ENCODE results near the gene RRAS.

Gene RRAS

GRCh38 chr19:49640113-49640898 lies at the start of gene RRAS:
Gene RRAS, minus strand, starts transcription at chr19:49640143. Its CDS starts 45 bp downstream, at chr19:49640098.
- DNase-seq (ENCODE audit: low read depth, low spot score): peak; percentile 100

DNA sequence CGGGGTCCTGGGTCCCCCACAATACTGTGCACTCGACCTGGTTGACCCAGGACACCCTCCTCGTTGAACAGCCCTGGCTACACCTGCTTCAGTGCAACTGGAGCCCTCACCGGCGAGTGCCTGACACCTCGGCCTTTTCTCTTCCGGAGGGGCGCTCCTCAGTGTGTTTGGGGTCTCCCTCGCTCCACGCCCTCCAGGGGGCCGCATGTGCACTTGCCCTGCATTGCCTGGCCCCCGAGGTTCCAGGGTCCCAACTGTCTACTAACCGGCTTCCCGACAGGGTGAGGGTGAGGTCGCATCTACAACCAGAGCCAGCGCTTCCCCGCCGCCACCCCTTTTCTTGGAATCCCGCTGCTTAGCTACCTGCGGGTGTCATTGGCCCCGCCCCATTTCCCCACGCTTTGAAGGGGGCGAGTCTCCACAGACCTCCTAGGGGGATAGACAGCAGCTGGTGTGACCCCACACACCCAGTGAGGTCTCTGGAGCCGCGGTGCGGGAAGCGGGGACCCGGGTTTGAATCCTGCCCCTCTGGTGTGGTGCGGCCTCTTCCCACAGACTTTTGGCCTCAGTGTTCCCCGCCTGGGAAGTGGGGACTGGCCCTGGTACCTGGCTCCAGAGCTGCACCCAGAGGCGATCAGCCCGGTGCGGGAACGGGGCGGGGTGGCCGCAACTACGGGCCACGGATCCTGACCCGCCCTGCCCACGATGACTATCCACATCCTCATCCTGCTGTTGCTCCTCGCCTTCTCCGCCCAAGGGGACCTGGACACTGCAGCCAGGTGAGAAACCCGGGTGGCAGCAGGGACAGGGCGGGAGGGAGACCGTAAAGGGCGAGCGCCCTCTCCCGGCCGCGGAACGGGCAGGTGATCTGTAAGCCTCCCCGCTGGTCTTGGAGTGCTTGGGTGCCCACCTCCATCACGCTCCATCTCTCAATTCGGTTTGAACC lies 49.5 kb upstream of the RRAS start, which contains the start of gene ADM5:
ADM5 (plus strand) TSS at position 462 of the 946 bp plus-strand sequence; CDS start at position 706, 244 bp downstream.
- DNase-seq (ENCODE audit: low read depth, low spot score): peak; percentile 66

- no peak for DNase-seq (ENCODE audit: low read depth, low spot score)
These were observed 48.7 kb upstream of the RRAS start for GRCh38 chr19:49688531-49689132.

DNA sequence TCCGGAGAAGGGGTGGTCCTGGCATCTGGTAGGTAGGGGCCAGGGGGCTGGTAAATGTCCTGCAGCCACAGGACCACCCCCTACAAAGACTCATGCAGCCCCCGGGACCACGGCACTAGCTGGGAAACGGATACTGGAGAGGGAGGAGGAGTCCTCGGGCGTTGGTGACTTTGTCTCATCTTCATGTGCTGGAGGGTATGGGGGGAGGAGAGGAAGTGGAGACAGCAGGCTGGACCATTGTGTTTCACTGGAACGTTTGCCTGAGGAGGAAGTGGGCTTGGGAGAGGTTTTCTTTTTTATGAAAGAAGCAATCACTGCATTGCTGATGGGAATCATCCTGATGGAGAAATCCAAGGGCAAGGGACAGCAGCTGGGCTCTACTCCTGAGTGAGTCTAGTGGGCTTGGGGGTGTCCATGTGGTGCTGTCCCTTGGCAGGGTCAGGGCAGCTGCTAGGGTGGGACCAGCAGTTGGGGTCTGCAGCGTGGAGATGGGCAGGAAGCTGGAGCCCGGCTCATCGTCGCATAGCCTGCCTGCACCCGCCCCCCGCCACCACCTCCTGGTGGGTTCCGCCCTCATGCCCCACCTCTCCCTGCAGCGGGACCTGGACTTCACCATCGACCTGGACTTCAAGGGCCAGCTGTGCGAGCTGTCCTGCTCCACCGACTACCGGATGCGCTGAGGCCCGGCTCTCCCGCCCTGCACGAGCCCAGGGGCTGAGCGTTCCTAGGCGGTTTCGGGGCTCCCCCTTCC lies 47.8 kb upstream of the RRAS start:
- no peak for DNase-seq (ENCODE audit: low read depth, low spot score)

DNA sequence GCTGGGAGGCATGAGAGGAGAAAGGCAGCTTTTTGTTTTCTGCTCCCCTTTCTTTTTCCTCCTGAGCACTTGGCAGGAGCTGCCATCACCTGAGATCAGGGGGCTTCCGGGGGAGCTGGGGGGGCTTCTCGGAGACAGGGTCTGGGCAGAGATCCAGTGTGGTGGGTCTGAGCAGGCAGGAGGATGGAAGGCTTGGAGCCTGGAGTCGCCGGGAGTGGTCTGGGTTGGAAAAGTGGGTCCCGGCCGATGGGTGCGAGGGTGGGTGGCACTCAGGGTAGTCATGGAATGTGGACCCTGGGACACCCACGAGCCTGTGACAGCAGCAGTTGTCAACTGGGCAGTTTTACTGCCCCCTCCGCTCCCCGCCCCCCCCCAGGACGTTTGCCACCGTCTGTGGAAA lies 47.2 kb upstream of the RRAS start:
- no peak for DNase-seq (ENCODE audit: low read depth, low spot score)

DNA sequence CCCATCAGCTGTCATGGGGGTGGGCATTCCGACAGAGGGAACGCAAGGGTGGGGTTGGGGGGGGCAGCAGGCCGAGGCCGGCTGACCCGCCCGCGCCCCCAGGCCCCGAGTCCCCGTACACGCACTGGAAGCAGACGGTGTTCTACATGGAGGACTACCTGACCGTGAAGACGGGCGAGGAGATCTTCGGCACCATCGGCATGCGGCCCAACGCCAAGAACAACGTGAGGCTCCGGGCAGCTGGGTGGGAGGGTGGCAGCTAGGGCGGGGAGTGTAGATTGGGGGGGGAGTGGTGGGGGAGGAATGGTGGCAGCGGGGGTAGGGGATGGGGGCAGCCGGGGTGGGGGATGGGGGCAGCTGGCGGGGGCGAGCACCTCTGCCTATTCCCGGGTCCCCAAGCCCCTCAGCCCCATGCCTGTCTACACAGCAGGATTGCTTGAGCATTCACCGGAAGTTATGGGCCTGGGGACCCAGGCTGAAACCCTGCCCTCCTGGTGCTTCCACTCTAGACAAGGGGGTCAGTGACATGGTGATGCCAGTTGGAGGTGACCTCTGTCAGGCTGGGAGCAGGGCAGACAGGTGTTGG lies 46.7 kb upstream of the RRAS start:
- DNase-seq (ENCODE audit: low read depth, low spot score): no peak

DNA sequence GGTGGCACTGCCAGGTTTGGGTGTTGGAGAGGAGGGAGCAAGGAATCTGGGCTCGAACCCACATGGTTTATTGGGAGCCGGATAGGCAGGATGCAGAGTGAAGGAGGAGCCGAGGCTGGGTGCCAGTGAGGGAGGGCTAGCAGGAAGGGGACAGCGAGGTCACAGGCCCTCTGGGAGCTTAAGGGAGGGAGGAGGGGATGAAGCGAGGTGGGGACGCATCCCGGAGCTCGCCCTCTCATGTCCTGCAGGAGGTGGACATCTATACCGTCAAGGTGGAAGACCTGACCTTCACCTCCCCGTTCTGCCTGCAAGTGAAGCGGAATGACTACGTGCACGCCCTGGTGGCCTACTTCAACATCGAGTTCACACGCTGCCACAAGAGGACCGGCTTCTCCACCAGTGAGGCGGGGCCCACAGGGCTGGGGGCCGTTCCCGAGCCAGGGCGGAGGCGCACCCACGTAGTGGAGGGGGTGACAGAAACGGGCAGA lies 45.9 kb upstream of the RRAS start:
- no peak for DNase-seq (ENCODE audit: low read depth, low spot score)

DNA sequence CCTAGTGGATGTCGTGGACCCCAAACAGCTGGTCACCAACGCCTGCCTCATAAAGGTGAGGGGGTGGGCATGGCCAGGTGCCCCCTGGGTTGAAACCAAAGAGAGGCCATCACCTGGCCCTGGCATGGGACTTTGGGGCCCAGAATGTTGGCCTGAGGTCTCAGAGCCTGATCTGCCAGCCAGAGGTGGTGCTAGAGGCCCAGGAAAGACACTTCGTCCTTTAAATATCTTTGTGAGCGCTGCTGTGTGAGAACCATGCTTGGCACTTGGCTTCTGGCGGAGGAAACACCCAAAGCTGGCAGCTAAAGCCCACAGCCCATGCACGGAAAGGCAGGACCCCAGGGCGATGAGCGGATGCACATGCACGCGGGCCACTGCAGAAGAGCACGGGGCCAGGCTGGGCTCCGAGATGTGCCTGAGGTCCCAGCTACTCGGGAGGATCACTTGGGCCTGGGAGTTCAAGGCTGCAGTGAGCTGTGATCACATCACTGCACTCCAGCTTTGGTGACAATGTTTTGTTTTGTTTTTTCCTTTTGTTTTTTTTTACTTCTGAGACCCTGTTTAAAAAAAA lies 45.1 kb upstream of the RRAS start:
- no peak for DNase-seq (ENCODE audit: low read depth, low spot score)

DNA sequence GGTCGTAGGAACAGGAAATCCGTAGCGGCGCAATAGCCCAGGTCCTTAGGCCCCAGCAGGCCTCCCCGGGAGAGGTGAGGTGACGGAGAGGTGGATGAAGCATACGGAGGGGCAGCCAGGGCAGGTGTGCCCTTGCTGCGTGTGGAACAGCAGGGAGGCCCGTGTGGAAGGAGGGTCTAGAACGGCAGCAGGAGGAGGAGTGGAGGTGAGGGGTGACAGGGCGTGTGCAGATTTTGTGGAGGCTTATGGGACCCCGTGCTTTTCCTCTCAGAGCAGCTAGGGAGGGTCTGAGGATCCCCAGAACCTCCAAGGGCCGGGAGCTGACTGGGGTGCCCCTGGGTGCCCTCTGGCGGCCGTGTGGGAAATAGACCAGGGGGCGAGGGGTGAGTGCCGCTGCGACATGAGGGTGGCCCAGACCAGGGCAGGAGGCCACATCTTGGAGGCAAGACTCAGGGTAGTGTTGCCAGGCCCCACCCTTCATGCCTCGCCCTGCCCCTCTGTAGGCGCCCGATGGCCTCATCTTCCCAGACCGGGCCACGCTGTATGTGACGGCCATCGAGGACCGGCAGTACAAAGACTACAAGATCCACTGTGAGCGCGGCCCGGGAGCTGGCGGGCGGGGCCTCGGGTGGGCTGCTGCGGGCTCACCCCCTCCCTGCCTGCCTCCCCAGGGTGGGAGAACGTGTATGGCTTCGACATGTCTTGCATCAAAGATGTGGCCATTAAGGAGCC lies 44.5 kb upstream of the RRAS start:
- no peak for DNase-seq (ENCODE audit: low read depth, low spot score)

DNA sequence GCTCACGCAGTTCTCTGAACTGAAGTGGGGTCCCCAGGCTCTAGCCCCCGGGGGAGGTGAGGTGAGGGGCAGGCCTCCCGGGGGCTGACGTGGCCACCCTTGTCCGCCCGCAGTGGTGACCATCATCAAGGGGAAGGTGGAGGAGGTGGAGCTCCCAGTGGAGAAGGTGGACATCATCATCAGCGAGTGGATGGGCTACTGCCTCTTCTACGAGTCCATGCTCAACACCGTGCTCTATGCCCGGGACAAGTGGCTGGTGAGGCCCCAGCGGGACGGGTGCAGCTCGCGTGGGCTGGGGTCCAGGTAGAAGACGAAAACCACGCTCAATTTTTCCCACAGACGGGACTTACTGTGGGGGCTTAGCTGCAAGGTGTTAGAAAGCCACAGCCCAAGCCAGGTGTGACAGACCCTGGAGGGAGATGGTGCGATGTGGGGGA lies 43.9 kb upstream of the RRAS start:
- DNase-seq (ENCODE audit: low read depth, low spot score): no peak

- DNase-seq (ENCODE audit: low read depth, low spot score): no peak
These were observed 42.3 kb upstream of the RRAS start for GRCh38 chr19:49682274-49682673.

DNA sequence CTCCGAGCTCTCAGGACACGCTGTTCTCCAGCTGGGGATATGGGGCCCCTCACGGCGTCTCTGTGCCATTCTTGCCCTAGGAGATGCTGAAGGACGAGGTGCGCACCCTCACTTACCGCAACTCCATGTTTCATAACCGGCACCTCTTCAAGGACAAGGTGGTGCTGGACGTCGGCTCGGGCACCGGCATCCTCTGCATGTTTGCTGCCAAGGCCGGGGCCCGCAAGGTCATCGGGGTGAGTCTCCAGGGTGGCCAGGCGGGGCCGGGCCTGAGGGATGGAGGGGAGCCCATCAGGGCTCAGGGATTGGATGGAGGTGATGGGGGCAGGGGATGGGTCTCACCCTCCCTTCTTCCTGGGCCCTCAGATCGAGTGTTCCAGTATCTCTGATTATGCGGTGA lies 41.9 kb upstream of the RRAS start:
- DNase-seq (ENCODE audit: low read depth, low spot score): no peak

- peak; percentile 95 for DNase-seq (ENCODE audit: low read depth, low spot score)
These were observed 40.7 kb upstream of the RRAS start for GRCh38 chr19:49680421-49681351.

DNA sequence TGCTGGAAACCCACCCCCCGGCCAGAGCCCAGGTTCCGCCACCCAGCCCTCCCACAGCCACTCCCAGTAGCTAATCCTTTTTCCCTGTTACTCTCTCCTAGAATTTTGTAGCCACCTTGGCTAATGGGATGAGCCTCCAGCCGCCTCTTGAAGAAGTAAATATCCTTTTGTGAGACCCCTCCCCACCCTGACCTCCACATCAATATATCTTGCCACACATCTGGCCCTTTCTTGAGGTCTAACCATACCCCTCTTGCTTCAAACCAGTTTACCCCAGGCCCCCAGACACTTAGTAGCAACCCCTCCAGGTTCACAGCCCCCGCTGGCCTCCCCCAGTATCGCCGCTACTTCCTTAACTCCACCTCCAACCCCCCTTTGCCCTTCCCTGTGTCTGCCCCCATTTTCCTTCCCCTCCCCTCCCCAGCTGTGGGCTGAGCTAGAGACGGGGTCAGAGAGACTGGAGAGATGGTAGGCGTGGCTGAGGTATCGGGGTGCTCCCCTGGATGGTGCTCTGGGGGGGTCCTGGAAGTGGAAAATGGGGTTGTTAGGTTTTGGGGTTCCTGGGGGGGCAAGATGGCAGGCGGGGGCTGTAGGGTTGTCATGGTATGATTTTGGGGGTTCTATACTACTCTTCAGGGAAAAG lies 39.9 kb upstream of the RRAS start:
- DNase-seq (ENCODE audit: low read depth, low spot score): no peak

DNA sequence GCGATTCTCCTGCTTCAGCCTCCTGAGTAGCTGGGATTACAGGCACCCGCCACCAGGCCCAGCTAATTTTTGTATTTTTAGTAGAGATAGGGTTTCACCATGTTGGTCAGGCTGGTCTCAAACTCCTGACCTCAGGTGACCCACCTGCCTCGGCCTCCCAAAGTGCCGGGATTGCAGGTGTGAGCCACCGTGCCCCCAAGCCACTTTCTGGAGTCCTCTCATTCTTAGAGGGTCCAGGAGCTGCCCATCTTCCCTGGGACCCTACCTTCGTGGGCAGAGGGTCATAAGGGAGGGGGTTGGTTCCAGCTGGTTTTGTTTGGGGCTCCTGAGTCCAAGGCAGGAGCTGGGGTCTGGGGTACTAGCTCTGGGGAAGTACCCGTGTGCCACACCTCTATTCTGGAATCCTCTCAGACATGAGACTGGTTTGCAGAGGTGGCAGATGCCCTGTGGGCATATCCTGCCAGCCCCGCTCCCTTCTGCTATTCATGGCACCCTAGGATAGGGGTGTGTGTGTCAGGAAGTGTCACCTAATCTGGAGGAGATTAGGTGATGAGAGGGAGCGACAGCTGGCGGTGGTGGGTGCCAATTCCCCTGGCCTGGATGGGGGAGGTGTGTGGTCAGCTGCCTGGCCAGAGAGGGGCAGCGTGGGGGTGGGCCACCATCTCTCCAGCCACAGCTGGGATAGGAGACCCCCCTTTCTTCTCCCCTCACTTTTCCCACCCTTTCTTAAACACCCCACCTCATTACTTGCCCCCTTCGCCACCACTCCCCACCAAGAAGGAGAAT lies 39.2 kb upstream of the RRAS start:
- DNase-seq (ENCODE audit: low read depth, low spot score): no peak

DNA sequence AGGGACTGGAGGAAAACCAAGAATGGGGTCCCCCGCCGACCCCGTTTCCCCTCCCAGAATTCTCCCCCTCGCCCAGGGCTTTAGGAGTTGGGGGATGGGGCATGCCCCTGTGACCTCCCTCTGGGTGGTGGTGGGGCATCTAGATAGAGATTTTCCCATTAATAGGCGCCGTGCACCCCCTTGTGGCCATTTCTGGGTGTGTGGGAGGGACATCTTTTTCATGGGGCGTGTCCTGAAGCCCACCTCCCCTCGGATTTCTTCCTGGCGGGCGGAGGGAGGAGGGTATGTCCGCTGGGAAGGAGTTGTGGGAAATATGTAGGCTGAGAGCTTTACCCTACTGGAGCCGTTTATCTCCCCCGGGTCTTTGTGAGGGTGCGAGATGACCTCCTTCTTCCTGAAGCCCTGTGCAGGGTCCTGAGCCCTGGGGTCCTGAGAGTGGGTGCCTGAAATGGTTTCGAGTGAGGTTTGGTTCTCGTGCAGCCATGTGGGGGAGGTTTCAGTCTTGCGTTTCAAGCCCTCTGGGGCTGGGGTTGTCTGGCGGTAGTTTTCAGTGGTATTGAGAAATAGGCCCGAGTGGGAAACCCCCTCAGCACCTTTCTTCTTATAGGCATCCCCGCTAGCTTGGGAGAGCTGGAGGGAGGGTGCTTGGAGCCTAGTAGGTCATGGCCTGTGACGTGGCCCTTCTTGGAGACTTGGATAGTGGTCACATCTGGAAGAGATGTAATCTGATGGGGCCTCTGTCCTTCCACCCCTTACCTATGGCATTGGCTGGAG lies 38.1 kb upstream of the RRAS start:
- peak; percentile 84 for DNase-seq (ENCODE audit: low read depth, low spot score)
